Left forelimb (tissue), 1 donor: ENCODE results near the gene PDE1C.

Experiments used
- DNase-seq: peaks from one replicate; pipeline ENCODE4 v3.0.0-alpha.2; 2018; ENCODE audit warnings: low spot score

The PDE1C gene

DNA sequence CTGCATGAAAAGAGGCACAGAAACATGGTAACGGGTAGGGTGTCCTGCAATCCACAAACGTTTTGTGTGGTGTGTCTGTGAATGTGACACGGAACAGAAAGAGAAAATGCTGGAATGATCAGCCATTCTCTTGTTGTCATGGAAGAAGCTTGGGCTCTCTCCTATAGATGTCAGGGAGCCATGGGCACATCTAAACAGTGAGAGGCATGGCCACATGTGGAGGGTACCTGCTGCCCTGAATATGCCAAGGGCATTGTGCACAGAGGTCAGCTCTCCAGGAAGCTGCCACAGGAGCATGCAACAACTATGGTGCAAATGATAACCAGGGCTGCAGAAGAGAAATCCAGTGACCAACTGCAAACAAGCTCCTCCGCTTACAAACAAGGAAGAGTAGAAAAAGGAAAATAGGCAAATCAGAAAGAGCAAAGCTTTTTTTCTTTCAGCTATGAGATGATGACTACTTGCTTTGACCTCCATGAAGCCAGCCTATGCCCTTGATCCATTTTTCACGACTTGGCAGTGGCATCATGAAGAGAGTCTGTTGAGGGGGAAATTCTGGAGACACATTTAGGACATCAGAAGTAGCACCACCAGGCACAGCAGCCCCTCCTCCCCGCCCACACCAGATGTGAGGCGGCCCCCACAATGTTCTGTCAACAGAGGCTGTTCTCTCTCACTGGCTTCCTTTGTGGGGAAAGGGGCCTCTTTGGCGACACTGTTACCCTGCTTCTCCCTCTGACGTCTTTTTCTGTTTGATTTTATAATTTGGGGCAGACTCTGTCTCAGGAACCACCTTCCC, 4.8 kb upstream of the PDE1C start:
- DNase-seq, result no peak

DNA sequence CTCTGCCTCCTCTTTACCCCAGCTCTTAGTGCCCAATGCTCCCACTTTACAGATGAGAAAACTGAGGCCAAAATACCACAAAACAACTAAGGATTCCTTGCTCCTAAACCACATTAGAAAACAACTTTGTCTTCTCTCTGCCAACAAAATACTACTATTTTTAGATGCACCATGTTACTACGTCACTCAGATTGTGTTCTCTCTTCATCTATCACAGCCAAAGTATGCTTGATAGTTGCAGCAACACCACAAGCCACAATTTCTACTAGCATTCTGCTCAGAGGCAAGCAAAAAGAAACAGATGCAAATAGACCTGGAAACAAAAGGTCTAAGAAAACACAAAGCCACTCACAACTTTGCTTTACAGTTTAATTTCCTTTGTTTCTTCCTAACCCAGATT, 3.3 kb upstream of the PDE1C start:
- no peak for DNase-seq

DNA sequence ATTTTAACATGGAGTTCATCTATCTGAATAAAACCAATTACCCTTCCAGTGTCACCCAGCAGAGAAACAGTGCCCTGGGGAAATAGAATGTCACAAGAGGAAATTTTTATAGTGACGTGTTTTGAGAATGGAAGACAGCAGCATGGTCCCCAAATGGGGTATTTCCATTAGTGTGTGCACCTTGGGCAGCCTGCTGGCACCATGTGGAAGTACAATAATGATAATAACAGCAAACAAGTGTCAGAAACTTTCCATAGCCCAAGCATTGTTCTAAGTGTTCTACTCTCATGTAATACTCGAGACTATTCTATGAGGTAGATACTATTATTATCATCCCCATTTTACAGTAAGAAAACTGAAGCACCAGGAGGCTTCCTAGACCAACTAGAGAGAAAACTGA, 2.2 kb upstream of the PDE1C start:
- DNase-seq, result no peak

DNA sequence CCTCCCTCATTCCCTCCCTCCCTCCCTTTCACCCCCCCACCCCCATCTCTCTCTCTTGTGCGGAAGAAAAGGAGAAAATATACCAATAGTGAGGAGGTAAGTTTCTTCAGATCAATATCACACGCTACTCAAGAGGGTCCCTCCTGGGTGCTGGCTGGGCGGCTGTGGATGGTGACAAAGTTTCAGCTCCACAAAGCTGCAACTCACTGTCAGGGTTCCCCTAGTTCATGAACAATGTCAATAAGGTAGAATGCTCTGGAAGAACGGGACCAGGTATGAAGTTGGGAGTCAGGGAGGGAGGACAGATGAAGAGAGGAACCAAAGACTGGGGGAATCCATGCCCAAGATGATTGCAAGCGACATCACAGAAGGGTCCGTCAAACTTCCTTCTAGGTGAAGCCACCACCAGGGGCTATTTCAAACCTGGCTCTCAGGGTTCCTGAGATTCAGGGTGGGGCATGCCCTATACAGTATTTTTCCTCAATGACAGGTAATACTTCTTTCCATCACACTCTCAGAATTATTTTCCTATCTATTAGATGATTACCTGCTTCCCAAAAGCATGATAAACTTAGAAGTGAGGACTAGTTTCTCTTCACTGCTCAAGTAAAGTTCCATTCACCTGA, 1.4 kb upstream of the PDE1C start:
- no peak for DNase-seq

DNA sequence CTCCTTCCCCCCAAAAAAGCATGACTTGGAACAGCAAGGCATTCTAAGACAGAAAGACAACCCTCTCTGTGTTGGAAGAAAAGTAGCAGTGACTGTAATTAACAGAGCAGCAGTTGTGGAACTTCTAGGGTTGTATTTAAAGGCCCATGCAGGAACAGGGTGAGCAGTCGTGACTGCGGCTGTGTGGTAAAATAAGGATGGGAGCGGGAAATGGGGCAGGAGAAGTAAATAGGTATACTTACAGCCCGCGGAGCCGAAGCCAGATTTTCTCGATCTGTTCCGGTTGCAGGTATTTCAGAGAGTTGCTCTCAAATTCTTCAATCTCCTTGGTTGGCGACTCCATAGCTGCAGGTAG, 179 bp downstream of the PDE1C start:
- no peak for DNase-seq

DNA sequence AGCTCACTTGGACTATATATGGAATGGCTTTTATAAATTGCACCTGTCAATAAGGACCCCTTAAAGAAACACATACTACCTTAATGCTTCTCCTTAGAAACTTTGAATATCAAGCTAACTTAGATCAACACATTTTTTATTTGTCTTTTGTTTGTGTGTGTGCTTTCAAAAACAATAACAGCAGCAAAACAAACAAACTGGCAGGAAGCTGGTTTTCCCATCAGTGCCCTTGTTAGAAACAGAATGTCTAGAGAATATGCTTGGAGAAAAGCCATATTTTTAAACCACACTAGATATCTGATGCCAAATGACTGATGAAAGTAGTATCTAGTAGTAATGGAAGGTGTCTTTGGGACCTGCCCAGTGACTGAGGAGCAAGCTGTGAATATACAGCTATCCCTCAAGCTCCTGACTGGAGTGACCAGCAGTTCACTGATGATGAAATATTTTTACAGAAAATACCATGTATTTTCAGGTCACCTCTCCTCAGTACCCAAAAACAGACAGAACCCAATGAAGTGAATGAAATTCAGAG, 1.0 kb downstream of the PDE1C start:
- DNase-seq, result no peak

DNA sequence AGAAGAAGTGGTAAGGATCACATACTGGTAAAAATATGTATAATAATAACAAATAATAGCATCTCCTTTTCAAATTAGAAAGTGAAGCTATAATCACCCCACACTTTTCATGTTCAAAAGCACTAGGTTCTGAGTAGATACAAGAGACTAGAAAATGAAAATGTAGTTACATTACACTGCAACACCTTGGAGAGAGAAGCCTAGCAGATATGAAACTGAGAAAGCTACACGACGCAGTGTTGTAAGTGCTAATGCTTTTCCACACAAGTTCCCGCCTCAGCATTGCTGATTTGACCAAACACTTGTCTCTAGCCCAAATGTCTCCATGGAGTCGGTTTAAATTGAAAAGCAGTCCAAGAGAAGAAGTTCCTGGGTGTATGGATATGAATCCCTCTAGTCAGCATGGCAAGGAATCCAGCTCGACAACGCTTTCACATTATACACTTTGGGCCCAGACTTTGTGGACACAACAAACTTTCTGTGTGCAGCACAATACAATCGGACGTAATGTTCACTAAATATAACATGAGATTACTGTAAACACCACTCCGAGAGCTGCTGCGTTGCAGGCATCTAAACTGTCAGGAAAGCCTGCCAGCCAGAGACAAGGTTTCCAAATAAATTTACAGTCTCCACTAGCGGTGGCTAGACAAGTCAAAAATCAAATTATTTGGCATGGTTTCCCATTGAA, 1.7 kb downstream of the PDE1C start:
- no peak for DNase-seq

DNA sequence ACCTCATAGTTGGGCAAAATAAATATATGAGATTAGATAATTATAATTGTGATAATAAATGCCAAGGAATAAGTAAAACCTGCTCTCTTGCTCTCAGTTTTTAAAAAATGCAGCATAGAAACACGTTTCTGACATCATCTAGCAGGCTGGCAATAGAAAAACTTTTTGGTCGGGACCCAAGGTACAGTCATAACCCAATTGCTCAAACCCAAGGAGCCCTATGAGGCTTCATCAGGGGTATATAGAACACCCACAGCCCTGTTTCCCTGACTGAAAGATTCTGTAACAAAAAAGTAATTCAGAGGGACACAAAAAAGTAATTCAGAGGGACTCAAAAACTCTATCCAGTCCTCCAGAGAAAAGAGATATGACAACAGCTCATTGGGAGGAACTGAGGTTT, 3.8 kb downstream of the PDE1C start:
- no peak for DNase-seq

DNA sequence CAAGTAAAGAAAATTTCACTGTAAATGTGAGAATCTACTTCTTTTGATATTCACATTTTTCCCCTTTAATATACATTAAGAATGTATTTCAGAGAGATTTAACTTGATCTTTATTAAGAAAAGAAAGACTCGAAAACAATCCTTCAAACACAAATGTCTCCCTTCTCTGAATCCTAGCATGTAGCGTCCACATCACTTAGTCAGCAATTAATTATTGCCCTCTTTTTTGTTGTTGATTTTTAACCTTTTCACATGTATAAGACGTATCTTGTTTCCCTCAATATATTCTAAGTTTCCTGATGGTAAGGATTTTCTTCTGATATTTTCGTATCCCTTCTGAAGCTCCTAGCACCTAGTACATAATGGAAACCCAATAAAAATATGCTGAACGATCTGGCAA, 6.6 kb downstream of the PDE1C start:
- no peak for DNase-seq

DNA sequence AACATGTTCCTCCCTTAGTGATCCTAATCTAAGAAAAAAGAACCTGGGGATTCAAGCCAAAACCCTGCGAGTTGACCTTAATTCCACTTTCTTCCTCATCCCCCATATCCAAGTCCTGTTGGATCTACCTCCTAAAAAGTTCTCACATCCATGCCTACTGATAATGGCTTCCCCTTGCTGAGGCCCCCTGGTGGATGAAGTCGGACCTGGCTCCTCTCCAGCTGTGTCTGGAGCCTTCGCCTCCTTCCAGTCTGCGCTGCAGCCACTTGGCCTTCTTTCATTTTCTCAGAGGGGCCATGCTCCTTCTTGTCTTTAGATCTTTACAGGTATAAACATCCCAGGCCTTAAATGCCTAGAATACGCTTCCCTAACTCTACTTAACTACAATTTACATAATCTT, 8.1 kb downstream of the PDE1C start:
- no peak for DNase-seq

DNA sequence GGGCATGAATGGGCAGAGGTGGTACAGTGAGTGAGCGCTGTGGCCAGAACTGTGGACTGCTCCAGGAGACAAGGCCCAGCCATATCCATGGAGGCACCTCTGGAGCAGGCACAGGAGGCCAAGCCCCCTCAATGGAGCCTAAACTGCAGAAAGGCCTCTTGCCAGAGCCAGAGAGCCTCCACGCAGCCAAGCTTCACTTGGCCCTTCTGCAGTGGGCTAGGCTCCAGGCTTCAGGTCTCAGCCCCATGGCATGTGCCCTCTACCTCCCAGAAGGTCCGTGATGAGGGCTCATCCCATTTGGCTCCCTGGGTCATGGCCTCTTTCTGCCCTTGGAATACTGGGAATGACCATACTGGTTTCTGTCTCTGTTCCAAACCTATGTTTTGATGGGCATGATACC, 8.9 kb downstream of the PDE1C start:
- no peak for DNase-seq

DNA sequence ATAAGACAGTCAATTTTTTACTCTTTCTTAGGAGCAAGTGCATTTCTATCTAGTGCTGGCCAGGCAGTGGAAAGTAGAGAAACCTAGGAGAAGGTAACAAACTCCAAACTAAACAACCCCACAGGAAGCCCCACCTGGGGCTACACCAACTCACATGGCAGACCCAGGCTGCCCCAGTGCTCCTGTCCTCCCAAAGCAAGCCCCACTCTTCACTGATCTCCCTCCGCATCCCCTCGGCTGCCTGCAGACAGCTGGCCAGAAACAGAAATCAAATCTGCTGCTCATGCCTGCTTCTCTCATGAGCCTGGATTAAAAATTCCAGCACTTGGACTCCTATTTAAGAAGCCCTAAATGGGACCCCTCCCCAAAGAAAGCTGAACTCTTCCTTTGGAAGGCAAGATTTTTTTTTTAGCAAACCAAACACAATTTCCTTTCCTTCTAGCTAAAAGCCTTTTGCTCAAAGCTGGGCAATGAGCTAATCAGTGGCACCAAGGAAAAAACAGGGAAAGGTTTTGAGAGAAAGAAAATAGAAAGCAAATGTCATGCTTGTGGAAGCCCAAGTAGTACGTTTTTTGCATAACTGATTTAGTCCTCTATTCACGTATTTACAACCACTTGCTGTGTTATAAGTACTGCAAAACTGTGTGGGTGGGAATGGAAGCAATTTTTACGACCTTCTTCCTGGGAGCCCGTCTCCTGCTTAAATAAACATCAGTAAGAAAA, 10.8 kb downstream of the PDE1C start:
- no peak for DNase-seq

DNA sequence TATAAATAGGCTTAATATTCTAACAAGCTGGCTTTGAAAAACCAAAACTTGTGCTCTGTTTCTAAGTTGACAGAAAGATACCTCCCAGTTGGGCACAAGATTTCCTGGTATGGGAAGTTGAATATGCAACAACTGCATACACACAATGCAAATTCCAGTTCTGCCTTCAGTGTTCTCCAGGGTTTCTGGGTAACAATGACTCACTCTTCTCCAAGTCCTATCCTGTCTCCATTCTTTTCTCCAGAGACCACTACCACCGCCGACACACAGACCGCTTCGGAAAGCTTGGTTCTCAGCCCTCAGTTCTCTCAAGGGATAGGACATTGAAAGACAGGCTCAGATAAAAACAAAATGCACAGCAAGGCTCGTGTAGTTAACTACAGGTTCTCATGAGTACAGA, 12.2 kb downstream of the PDE1C start:
- DNase-seq, result no peak

DNA sequence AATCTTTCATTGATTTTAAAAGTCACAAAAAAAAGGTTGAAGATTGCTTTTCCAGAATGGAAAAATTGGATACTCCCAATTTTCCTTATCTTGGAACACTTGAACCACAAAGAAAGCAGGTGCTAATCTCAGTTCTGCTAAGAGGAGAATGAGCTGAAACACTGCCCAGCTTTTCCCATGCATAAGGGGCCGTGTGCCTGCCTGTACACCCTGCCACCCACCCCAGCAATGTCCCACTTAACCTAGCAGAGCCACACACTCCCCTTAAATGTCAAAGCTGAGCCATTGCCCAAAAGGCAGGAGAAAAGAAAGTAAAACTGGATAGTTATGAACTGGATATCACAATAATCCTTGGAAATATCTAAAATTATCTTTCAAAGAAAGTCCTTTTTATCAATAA, 13.4 kb downstream of the PDE1C start:
- DNase-seq, result no peak

DNA sequence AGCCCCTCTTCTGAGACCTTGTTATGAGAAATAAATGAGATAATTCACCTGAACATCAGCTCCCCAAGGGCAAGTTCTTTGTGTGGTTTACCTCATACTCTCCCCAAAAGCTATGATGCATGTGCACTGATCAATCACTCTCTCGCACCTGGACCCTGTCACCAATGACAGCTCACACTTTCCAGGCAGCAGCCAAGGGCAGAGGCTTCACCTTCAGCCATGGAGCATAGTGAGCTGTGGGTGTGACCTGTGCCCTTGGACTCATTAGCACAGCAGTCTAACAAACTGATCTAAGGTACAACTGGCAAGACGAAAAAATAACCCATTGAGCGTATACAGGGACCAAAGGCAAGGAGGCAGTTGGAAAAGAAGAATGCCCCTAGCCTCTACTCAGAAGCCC, 17.0 kb downstream of the PDE1C start:
- no peak for DNase-seq

DNA sequence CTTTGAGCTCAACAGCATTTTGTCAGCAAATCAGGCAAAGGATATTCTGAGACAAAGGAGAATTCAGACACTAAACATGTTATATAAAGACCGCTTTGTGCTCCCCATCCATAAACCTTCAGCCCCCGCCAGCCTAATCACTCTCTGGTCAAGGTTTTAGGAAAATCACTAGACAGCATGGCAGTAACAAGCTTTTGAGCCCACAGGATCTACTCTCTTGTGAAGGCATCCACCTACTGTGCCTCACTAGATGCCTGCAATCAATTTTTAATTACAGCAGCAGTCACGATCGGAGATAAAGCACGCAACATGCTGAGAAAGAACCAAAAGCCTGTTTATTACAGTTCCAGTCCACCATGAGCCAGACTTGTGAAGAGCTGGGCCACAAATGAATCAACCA, 19.1 kb downstream of the PDE1C start:
- DNase-seq, result no peak

DNA sequence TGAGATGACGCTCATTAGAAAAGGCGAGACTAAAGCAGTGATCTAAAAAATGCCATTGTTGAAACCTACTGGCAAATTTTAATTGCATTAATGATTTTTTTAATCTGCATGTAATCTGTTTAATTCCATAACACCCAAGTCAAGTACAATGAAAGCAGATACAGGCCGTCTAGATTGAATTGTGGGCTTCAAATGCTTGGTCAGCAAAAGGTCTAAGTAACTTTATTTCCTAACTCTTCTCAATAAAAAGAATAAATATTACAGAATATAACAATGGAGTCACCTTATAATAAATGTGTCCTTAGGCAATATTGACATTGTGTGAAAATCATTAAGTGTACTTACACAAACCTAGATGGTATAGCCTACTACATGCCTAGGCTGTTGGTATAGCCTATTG, 20.6 kb downstream of the PDE1C start:
- DNase-seq, result no peak

DNA sequence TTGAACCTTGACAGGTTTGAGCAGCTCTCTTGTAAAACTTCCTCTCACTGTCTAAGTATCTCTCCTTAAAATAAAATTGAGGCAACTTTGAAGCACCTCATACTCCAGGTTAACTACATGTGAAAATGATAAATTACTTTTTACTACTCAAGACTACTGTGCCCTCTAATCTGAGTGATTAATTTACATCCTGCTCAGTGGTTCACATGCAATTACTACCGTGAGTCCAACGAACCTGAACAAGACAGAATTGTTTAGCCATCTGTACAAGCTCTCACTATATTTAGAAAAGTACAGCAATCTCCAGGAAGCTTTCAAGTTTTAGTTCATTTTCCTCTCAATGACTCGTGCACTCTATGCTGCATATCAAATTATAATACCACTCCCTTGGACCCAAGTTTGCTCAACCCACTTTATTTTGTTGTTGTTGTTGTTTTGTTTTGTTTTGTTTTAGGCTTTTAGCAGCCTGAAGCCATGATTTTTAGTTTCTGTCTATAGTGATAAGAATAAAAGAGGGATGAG, 21.2 kb downstream of the PDE1C start:
- no peak for DNase-seq

DNA sequence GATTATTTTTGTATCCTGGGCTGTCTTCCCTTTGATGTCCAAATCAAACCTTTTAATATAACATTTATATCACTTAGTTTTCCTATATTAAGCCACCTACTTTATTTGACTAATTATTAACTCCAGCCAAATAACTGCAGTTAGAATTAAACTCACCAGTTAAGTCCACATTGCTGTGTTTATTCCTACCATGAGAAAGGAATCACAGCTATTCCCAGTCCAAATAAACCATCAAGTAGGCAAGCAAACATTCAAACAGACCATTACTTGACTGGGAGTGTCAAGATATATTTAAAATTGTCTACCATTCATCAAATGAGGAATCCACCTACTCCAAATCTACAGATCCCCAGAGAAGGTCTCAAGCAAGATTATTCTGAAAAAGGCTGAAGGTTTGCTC, 22.4 kb downstream of the PDE1C start:
- DNase-seq, result no peak

DNA sequence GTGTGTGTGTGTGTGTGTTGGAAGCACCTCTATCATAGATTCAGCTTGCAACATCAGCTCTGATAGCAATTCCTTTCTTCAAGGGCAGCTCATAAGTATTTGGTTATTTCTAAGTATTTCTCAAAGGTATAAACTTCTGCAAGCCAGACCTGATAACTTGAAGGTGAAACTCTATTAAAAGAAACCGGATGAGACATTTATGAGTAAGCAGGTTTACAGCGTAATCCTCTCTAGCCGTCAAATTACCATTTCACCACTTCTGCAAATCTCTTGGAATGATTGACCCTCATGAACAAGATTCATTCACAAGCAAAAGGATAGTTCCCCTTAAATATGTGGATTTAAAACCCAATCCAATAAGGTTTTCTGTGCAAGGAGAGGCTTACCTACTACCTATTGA, 23.1 kb downstream of the PDE1C start:
- no peak for DNase-seq

DNA sequence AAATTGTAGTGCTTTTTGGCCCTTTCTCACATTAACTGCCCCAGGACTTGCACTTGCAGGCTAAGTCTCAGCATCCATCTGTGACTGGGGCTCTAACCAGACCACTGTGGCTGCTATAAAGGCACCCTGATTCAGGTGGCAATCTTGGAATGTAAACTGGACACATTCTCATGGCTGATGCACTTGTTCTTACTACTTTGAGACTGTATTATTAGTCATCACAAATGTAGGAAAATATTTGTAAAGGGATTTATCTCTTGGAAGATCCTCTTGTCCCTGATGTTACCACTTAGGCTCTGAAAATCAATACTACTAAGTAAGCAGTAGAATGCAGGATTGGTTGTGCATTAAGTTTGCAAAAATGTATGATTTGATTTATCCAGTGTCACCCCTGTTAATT, 25.0 kb downstream of the PDE1C start:
- no peak for DNase-seq

DNA sequence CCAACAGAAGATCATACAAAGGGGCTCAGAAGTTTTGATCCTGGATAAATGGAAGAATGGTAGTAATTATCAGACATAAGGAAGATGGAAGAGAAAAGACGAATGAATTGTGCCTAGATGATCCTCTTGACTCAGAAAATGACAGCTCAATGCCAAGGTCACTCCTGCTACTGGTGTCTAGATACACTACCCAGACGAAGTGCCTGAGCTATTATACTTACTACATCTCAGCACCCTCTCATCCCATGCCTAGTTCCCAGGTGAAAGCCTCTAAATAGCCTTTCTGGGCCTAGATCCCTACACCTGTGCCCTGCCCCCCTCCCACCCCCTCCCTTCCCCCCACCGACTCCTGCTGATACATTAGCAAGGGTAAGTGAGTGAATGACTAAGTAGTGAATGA, 25.5 kb downstream of the PDE1C start:
- no peak for DNase-seq
